Sigmoid colon (tissue), 3 donors: Measurements from ENCODE around the gene UBE2E2.

Experiments
- POLR2A ChIP-seq, 2 donors: fragments of 450-650 bp; IDR thresholded peaks; one replicate each; pipeline ENCODE4 v1.6.1; 2016; ENCODE audit warnings: antibody characterized with exemption in 2 of 2, mild to moderate bottlenecking in 2 of 2, moderate library complexity in 2 of 2
- TF ChIP-seq, protein P1 (sequence below), 4 experiments: fragments of 450-650 bp in 3 of 4; fragments of 200-600 bp in 1 of 4; IDR thresholded peaks; one replicate each; pipeline ENCODE4 v1.5.1; 2016 to 2019; ENCODE audit warnings: antibody characterized with exemption in 4 of 4, mild to moderate bottlenecking in 3 of 4, moderate library complexity in 2 of 4

DNA sequence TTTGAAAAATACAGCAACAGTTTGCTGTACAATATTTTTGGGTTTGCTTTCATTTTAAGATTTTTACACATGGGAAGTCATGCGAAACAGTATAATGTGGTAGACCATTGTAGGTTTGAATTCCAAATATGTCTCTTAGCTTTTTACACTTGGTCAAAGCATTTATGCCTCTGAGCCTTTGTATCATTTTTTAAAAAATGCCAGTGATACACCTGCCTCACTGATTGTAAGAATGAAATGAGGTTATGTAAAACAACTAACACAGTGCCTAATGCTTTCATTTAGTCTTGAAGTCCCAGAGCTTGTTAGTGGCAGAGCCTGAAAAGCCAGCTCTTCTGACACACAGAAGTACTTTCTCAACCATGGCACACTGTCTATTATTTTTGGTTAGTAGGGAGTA, 202.0 kb downstream of the UBE2E2 start:
- TF ChIP-seq POLR2A (IDR thresholded peaks at IDR 0.05): no peak
- TF ChIP-seq, protein P1, sequence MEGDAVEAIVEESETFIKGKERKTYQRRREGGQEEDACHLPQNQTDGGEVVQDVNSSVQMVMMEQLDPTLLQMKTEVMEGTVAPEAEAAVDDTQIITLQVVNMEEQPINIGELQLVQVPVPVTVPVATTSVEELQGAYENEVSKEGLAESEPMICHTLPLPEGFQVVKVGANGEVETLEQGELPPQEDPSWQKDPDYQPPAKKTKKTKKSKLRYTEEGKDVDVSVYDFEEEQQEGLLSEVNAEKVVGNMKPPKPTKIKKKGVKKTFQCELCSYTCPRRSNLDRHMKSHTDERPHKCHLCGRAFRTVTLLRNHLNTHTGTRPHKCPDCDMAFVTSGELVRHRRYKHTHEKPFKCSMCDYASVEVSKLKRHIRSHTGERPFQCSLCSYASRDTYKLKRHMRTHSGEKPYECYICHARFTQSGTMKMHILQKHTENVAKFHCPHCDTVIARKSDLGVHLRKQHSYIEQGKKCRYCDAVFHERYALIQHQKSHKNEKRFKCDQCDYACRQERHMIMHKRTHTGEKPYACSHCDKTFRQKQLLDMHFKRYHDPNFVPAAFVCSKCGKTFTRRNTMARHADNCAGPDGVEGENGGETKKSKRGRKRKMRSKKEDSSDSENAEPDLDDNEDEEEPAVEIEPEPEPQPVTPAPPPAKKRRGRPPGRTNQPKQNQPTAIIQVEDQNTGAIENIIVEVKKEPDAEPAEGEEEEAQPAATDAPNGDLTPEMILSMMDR (IDR thresholded peaks at IDR 0.05): no peak
